HL-60/S4 treated with retinoic acid at 250 ng/mL for 4 days and 3 days (cell line): ENCODE measurements around the gene PRUNE1.

Experiments used
- in situ Hi-C: fragments of 300-500 bp; cut with MboI; formaldehyde crosslinking; loops from 2 replicates; pipeline ENCODE4 v1.7.0; 2022; ENCODE audit warnings: low sequenced_read_pairs

The PRUNE1 gene

GRCh38 chr1:151005729-151006319, 2.4 kb upstream of the PRUNE1 start:
- in situ Hi-C loops, result no loop called here

DNA sequence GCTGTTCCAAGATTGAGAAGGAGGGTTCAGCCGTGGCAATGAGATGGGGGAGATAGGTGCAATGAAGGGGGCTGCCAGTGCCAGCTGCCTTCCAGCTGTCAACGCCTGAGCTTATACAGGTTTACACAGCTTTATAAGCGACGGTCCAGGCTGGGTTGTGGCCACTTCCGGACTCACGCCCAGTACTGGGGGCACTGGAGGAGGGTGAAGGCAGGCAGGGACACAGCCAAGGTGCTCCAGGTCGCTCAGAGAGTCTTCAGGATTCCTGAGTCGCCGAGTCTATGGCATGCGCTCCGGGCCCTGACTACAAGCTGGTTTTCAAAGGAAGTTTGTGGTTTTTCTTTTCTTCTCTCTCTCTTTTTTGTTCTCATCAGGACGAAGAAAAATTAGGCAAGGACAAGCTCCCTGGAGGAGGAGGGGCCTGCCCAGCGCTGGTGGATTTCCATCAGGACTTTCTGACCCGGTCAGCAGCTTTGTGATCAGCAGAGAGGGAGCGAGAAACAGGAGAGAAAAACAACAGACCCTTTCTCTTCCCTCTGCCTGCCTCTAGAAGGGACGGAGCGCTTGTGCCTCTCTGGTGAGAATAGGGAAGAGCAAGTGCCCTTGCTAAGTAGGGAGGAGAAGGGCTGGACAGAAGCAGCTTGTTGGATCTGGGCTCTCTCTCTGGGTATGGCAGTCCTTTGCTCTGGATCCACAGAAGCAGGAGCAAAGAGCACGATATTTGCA, 1.8 kb upstream of the PRUNE1 start, which contains the start of gene MINDY1:
MINDY1 (minus strand) TSS at position 576 of the 726 bp plus-strand sequence. CDS start 4,285 bp downstream, outside the sequence.
- in situ Hi-C loops, result no loop called here

DNA sequence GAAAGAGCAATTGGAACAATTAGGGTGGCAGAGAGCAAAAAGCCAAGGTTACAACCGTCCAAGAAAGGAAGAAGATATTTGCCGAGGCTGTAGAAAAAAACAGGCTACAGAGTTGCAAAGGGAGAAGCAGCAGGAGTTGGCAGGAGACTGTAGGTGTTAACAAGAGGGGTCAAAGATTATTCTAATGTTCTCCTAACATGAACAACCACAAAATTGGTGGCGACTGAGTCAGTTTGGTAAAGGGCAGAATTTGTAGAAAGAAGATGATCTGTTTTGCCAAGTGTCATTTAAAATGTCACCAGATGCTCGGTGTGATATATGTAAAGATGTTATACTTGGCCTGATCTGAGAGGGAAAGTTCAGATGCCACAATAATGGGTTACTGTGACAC, 401 bp upstream of the PRUNE1 start:
- in situ Hi-C loops, result no loop called here

DNA sequence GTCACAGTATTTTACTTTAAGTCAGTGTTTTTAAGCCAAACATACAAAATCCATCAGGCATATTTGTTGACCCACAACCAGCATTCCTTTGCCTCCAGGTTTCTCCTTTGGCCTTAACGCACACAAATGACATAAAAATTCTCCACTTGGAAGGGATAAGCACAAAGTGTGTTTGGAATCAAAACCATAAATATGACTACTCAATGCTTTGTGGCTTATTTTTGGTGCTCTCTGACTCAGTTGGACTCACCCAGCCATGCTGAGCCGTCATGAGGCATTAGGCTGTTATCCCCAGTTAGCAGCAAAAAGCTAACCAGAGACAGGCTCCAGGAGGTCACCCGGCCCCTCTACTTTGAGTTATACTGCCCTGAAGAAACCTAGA, 948 bp downstream of the PRUNE1 start:
- in situ Hi-C loops, result no loop called here

GRCh38 chr1:151009674-151010345, 1.6 kb downstream of the PRUNE1 start:
- in situ Hi-C loops, result no loop called here

DNA sequence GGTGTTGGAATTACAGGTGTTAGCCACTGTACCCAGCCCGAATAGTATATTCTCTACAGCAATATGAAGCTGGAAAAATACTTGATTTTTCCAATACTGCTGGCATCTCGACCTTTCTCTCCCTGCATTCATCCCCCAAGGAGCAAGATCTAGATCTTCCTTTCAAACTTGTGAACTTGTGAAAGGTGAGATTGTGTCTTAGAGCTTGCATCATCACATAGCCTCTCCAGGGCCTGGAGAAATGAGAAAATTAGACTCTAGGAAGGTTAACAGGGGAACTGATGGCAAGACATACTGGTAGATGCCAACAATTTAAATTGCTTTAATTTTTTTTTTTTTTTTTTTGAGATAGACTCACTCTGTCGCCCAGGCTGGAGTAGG, 2.1 kb downstream of the PRUNE1 start:
- in situ Hi-C loops, result no loop called here

DNA sequence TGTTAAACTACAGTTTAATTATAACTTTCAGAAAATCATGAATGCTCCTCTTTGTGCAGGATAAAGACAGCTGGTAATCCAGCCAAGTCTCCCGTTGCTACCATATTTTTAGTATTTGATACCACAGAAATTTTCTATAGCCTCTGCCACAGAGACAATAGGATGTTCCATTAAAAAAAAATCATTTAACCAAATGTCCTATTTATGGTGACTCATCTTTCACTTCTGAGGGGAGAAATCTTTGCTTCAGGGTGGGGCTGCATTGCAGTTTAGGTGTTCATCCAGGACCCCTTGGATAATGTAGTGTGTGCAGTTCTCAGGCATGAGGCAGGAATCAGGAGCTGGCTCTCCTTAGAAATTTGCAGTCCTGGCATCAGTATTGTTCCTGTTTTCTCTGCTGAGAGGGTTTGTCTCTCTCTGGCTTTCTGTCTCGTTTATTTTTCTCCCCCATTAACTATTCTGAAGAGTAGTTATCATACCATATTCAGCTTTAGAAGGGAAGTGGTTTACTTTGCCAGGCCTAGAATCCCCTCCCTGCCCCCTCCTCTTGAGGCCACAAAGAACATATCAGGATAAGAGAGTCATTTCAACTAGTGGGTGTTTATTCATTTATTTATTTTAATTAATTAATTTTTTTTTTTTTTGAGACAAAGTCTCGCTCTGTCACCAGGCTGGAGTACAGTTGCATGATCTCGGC, 3.1 kb downstream of the PRUNE1 start:
- in situ Hi-C loops, result no loop called here

- in situ Hi-C loops, result no loop called here
Observed at GRCh38 chr1:151012684-151013471, 4.6 kb downstream of the PRUNE1 start.

DNA sequence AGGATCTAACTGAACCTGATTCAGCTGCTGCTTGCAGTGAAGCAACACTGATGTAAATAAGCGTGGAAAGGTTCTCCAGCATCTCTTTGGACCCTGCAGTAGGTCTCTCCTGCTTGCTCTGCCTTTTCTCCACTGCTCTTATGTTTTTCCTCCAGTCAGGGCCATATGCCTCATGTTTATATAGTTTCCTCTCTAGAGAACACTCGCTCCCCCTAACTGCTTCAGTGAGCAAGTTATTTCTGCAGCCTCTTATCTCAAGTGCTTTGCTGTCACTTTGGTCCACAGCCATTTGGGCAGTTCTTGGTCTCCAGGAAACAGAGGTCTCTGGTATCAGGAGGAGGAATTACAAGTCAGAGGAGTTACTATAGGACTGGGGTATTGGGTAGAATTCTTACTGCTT, 5.3 kb downstream of the PRUNE1 start:
- in situ Hi-C loops, result no loop called here

GRCh38 chr1:151024540-151025146, 16.4 kb downstream of the PRUNE1 start:
- in situ Hi-C loops, result no loop called here

- in situ Hi-C loops, result no loop called here
Observed at GRCh38 chr1:151026460-151026859, 18.2 kb downstream of the PRUNE1 start.

DNA sequence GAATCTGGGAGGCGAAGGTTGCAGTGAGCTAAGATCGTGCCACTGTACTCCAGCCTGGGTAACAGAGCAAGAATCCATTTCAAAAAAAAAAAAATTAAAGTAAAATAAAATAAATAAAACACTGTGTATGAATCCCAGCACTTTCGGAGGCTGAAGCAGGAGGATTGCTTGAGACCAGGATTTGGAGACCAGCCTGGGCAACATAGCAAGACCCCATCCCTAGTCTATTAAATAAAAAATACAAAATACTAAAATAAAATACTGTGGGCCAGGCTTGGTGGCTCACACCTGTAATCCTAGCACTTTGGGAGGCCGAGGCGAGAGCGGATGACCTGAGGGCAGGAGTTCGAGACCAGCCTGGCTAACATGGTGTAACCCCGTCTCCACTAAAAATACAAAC, 23.9 kb downstream of the PRUNE1 start:
- in situ Hi-C loops, result no loop called here

GRCh38 chr1:151035167-151035566, 26.9 kb downstream of the PRUNE1 start:
- in situ Hi-C loops, result no loop called here

DNA sequence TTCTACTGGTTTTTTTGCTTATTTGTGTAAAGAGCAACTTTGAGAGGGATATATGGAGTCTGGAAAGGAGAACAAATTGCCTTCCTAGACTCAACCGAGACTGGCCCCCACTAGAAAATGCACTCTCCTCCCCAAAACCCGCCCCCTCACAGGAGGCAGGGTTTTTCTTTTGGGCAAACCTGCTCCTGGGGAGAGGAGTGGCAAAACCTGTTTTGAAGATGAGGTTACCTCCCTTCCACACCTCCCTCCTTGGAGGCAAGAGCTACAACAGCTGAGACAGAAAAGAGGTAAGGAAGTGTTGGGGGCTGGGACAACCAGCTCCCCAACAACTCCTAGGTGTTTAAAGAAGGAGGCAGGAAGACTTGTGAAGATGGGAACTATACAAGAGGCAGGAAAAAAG, 28.1 kb downstream of the PRUNE1 start, which contains the start of gene BNIPL:
BNIPL (plus strand) TSS at position 231 of the 400 bp plus-strand sequence; CDS start at position 371, 140 bp downstream.
- in situ Hi-C loops, result no loop called here

GRCh38 chr1:151037032-151037431, 28.8 kb downstream of the PRUNE1 start:
- in situ Hi-C loops, result no loop called here

- in situ Hi-C loops, result no loop called here
Observed at GRCh38 chr1:151039521-151039920, 31.3 kb downstream of the PRUNE1 start.

GRCh38 chr1:151043163-151043562, 34.9 kb downstream of the PRUNE1 start:
- in situ Hi-C loops, result no loop called here

GRCh38 chr1:151047591-151047924, 39.3 kb downstream of the PRUNE1 start, which contains the start of gene C1orf56:
TSS of gene C1orf56 (plus strand) at chr1:151047751. CDS start at chr1:151047848, 97 bp downstream.
- in situ Hi-C loops, result no loop called here

- in situ Hi-C loops, result no loop called here
Observed at GRCh38 chr1:151047925-151048644, 39.8 kb downstream of the PRUNE1 start.

GRCh38 chr1:151048645-151049032, 40.4 kb downstream of the PRUNE1 start:
- in situ Hi-C loops, result no loop called here
